ENCODE measurements around the gene NBAS. TPM values are rescaled to one million over a fixed set of nuclear protein-coding genes. Genes with fewer than 3 reads are reported as not detected.

The NBAS gene
- total and polyA plus RNA-seq, 10 of the 15 experiments (the other 5 are each of a cell fraction or from before 2014, with no cell fraction given), result 4.3 to 32.7 (median 20.8) TPM

DNA sequence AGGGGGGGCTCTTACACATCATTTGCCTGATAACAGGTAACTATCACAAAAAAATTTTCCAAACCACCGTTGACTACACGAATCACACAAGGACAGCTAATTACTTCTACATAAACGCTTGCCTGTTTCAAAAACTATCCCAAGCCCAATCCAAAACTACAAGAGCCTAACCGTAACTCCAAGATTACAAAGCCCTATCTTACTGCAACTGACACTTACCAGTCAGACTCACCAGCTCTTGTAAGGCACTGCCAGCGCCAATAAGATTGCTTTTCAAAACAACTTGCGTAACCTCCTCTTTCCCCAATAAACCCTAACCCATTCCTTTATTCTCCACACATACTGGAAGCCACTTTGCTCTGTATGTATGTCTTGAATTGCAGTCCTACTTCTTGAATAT, 148.4 kb downstream of the NBAS start:
- TF ChIP-seq, protein P1, sequence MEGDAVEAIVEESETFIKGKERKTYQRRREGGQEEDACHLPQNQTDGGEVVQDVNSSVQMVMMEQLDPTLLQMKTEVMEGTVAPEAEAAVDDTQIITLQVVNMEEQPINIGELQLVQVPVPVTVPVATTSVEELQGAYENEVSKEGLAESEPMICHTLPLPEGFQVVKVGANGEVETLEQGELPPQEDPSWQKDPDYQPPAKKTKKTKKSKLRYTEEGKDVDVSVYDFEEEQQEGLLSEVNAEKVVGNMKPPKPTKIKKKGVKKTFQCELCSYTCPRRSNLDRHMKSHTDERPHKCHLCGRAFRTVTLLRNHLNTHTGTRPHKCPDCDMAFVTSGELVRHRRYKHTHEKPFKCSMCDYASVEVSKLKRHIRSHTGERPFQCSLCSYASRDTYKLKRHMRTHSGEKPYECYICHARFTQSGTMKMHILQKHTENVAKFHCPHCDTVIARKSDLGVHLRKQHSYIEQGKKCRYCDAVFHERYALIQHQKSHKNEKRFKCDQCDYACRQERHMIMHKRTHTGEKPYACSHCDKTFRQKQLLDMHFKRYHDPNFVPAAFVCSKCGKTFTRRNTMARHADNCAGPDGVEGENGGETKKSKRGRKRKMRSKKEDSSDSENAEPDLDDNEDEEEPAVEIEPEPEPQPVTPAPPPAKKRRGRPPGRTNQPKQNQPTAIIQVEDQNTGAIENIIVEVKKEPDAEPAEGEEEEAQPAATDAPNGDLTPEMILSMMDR (IDR thresholded peaks at IDR 0.05 in 2 of 3, conservative IDR thresholded peaks at IDR 0.05 in 1 of 3; ENCODE audit: control insufficient read depth in 2 of 3, extremely low read depth in 1 of 3, insufficient read depth in 1 of 3, low read depth in 3 of 3, low read length in 3 of 3), result no peak
- CTCF ChIA-PET, result interaction anchor here (0.6 kb wide), 1 partner anchor 165 kb away, joined by 5 read pairs; no protein-coding TSS in a partner anchor
- Histone ChIP-seq H3K4me1 (ENCODE audit: control insufficient read depth, insufficient read depth, low read length) (no peaks in the 10 kb centered on the region), H3K4me3 (no peak overlapping the region), H3K79me2 (ENCODE audit: control insufficient read depth, insufficient read depth, low read length) (no peaks in the 10 kb centered on the region), H3K27ac (ENCODE audit: control insufficient read depth, insufficient read depth) (no peak overlapping the region), H3K9me3 (replicated peaks; ENCODE audit: control insufficient read depth, insufficient read depth, low read length) (no peaks in the 10 kb centered on the region), H3K9ac (ENCODE audit: control insufficient read depth, insufficient read depth, low read length) (no peak overlapping the region), H2AFZ (ENCODE audit: control insufficient read depth, low read depth, low read length) (no peak overlapping the region), H3K36me3 (ENCODE audit: control insufficient read depth in 2 of 2, insufficient read depth in 2 of 2, low read length in 1 of 2) (peaks cover 1 to 5% of the 10 kb centered on the region in 2 experiments; a peak in 1 of 4 replicates), H3K4me2 (ENCODE audit: control insufficient read depth, insufficient read depth) (no peak overlapping the region), H3K27me3 (replicated peaks in 1 of 2; ENCODE audit: control insufficient read depth in 2 of 2, insufficient read depth in 2 of 2, low read length in 1 of 2) (no peaks in the 10 kb centered on the region), H4K20me1 (ENCODE audit: control insufficient read depth, insufficient read depth) (no peaks in the 10 kb centered on the region)
- no peak for ATAC-seq
- no peak for FAIRE-seq
- SMC1A ChIA-PET (ENCODE audit: uncharacterized antibody, unreplicated experiment), result interaction anchor here (1.5 kb wide), 1 partner anchor 17 kb away, joined by 3 read pairs; no protein-coding TSS in a partner anchor
- DNase-seq (ENCODE audit: low read depth, low spot score), result no peak
- intact Hi-C loops (cut with micrococcal nuclease; ENCODE audit: unreplicated experiment) (no loop called here), in situ Hi-C loops (cut with MboI) (no loop called here)
- POLR2A ChIA-PET, result no interaction called here
- BruUV-seq (replicated peaks), result no TSS peak
- RAD21 ChIA-PET (ENCODE audit: unreplicated experiment), result no interaction called here
- WGBS (ENCODE audit: insufficient coverage, insufficient replicate concordance, low lambda C conversion rate, missing lambda C conversion rate), result over 99% methylated on average over 6 of the region's 6 CpGs

DNA sequence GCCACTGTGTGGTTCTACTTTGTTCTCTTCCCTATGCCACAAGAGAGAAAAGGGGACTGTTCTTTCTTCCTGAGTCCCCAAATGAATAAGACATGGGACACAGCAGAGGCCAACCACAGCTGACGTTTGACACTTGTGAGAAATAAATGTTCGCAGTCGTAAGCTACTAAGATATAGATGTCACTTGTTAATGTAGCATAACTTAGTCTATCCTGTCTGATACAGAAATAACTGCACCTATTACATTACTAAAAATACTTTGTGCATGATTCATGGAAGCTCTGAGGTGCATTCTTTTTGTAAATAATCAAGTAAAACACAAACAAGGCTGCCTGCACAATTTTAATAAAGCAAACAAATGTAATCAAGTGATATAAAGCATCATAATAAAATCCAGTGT, 148.8 kb downstream of the NBAS start:
- SMC1A ChIA-PET (ENCODE audit: uncharacterized antibody, unreplicated experiment), result interaction anchor here (1.5 kb wide), 1 partner anchor 17 kb away, joined by 3 read pairs; no protein-coding TSS in a partner anchor
- no peak for FAIRE-seq
- WGBS (ENCODE audit: insufficient coverage, insufficient replicate concordance, low lambda C conversion rate, missing lambda C conversion rate), result 100% methylated on average over 3 of the region's 3 CpGs
- TF ChIP-seq MEF2A (IDR thresholded peaks at IDR 0.05; ENCODE audit: insufficient read depth, low read depth, low read length) (no peak), STAT1 (conservative IDR thresholded peaks at IDR 0.05) (no peak), SREBF2 (IDR thresholded peaks at IDR 0.05; ENCODE audit: low read length) (no peak), NR2C1 (IDR thresholded peaks at IDR 0.05) (no peak), JUND (IDR thresholded peaks at IDR 0.05; ENCODE audit: low read depth, low read length) (no peak), PAX5 (IDR thresholded peaks at IDR 0.05; ENCODE audit: borderline replicate concordance, low read depth, low read length) (no peak), SMC3 (IDR thresholded peaks at IDR 0.05; ENCODE audit: borderline replicate concordance, low read length) (no peak), ZNF274 (IDR thresholded peaks at IDR 0.05; ENCODE audit: insufficient read depth, insufficient read length) (no peak), SP1 (IDR thresholded peaks at IDR 0.05; ENCODE audit: low read depth, low read length) (no peak), HDAC2 (IDR thresholded peaks at IDR 0.05) (no peak), CBX3 (IDR thresholded peaks at IDR 0.05; ENCODE audit: borderline replicate concordance, low read depth) (no peak), BACH1 (IDR thresholded peaks at IDR 0.05; ENCODE audit: borderline replicate concordance) (no peak), MTA3 (IDR thresholded peaks at IDR 0.05; ENCODE audit: borderline replicate concordance, low read length) (no peak), RBBP5 (conservative IDR thresholded peaks at IDR 0.05) (no peak)
- TF ChIP-seq, protein P2, sequence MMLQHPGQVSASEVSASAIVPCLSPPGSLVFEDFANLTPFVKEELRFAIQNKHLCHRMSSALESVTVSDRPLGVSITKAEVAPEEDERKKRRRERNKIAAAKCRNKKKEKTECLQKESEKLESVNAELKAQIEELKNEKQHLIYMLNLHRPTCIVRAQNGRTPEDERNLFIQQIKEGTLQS (IDR thresholded peaks at IDR 0.05; ENCODE audit: borderline replicate concordance, extremely low read depth, low read depth, low read length), result no peak
- TF ChIP-seq, protein P3, sequence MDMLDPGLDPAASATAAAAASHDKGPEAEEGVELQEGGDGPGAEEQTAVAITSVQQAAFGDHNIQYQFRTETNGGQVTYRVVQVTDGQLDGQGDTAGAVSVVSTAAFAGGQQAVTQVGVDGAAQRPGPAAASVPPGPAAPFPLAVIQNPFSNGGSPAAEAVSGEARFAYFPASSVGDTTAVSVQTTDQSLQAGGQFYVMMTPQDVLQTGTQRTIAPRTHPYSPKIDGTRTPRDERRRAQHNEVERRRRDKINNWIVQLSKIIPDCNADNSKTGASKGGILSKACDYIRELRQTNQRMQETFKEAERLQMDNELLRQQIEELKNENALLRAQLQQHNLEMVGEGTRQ (IDR thresholded peaks at IDR 0.05; ENCODE audit: borderline replicate concordance, low read depth, low read length), result no peak

More for the DNA sequence above, 148.8 kb downstream of the NBAS start:
- in situ Hi-C loops (cut with MboI) (no loop called here), intact Hi-C loops (cut with micrococcal nuclease; ENCODE audit: unreplicated experiment) (no loop called here)
- no TSS peak for BruUV-seq (replicated peaks)
- Histone ChIP-seq H2AFZ (ENCODE audit: control insufficient read depth, low read depth, low read length) (no peak overlapping the region), H3K79me2 (ENCODE audit: control insufficient read depth, insufficient read depth, low read length) (no peaks in the 10 kb centered on the region), H3K27ac (ENCODE audit: control insufficient read depth, insufficient read depth) (no peak overlapping the region), H3K4me2 (ENCODE audit: control insufficient read depth, insufficient read depth) (no peak overlapping the region), H3K9me3 (replicated peaks; ENCODE audit: control insufficient read depth, insufficient read depth, low read length) (no peaks in the 10 kb centered on the region), H3K4me1 (ENCODE audit: control insufficient read depth, insufficient read depth, low read length) (no peaks in the 10 kb centered on the region), H3K9ac (ENCODE audit: control insufficient read depth, insufficient read depth, low read length) (no peak overlapping the region), H4K20me1 (ENCODE audit: control insufficient read depth, insufficient read depth) (no peaks in the 10 kb centered on the region), H3K36me3 (ENCODE audit: control insufficient read depth in 2 of 2, insufficient read depth in 2 of 2, low read length in 1 of 2) (peaks cover 1 to 7% of the 10 kb centered on the region in 2 experiments; a peak in 1 of 4 replicates), H3K4me3 (no peak overlapping the region), H3K27me3 (replicated peaks in 1 of 2; ENCODE audit: control insufficient read depth in 2 of 2, insufficient read depth in 2 of 2, low read length in 1 of 2) (no peaks in the 10 kb centered on the region)
- RAD21 ChIA-PET (ENCODE audit: unreplicated experiment), result no interaction called here
- CTCF ChIA-PET, result interaction anchor here (1.0 kb wide), 1 partner anchor 22 kb away, joined by 3 read pairs; no protein-coding TSS in a partner anchor
- DNase-seq (ENCODE audit: low read depth, low spot score) (no peak), ATAC-seq (no peak)
- POLR2A ChIA-PET, result no interaction called here

All from GM12878 (cell line).